Loucy (cell line): ENCODE measurements around the gene SSBP2.

ENCODE experiments used
- H2AFZ ChIP-seq: fragments of 200-600 bp; sonication (generic); 2 replicates; pipeline ENCODE4 v1.6.0; 2016; ENCODE audit warnings: antibody characterized with exemption, mild to moderate bottlenecking, low read length, moderate library complexity
- H3F3A ChIP-seq: fragments of 200-600 bp; 2 replicates; pipeline ENCODE4 v1.6.0; 2016; ENCODE audit warnings: antibody characterized with exemption, low read depth, mild to moderate bottlenecking
- H3K27me3 ChIP-seq: fragments of 200-600 bp; sonication (generic); 2 replicates; pipeline ENCODE4 v1.6.1; 2014; ENCODE audit warnings: low read length, mild to moderate bottlenecking; ENCODE audit not compliant: insufficient read depth, poor library complexity, severe bottlenecking
- H3K36me3 ChIP-seq: fragments of 200-600 bp; sonication (generic); 2 replicates; pipeline ENCODE4 v1.6.1; 2016; ENCODE audit warnings: low read length; ENCODE audit not compliant: insufficient read depth
- H3K4me1 ChIP-seq: fragments of 200-600 bp; sonication (generic); 2 replicates; pipeline ENCODE4 v1.5.1; 2014; ENCODE audit warnings: low read length, mild to moderate bottlenecking; ENCODE audit not compliant: insufficient read depth, poor library complexity, severe bottlenecking
- H3K4me2 ChIP-seq: fragments of 200-600 bp; sonication (generic); 2 replicates; pipeline ENCODE4 v1.6.0; 2014; ENCODE audit warnings: antibody characterized with exemption, low read length, low read depth, mild to moderate bottlenecking; ENCODE audit not compliant: poor library complexity, severe bottlenecking
- H3K4me3 ChIP-seq: fragments of 200-600 bp; sonication (generic); 2 replicates; pipeline ENCODE4 v1.5.1; 2014; ENCODE audit warnings: low read length, mild to moderate bottlenecking, mixed read lengths; ENCODE audit not compliant: poor library complexity, severe bottlenecking
- H3K79me2 ChIP-seq: fragments of 200-600 bp; sonication (generic); 2 replicates; pipeline ENCODE4 v1.6.1; 2014; ENCODE audit warnings: low read length; ENCODE audit not compliant: insufficient read depth
- H3K9ac ChIP-seq: fragments of 200-600 bp; sonication (generic); 2 replicates; pipeline ENCODE4 v1.6.0; 2014; ENCODE audit warnings: mild to moderate bottlenecking, low read depth, low read length, moderate library complexity; ENCODE audit not compliant: poor library complexity, severe bottlenecking
- H3K9me2 ChIP-seq: fragments of 200-600 bp; sonication (generic); replicated peaks from 2 replicates; pipeline ENCODE4 v1.6.1; 2016; ENCODE audit warnings: low read depth, low read length, mixed read lengths
- H3K9me3 ChIP-seq: fragments of 200-600 bp; sonication (generic); 2 replicates; pipeline ENCODE4 v1.6.1; 2014; ENCODE audit warnings: mild to moderate bottlenecking, antibody characterized with exemption, low read length, low read depth; ENCODE audit not compliant: insufficient read depth
- H4K20me1 ChIP-seq: fragments of 200-600 bp; sonication (generic); 2 replicates; pipeline ENCODE4 v1.6.0; 2014; ENCODE audit warnings: antibody characterized with exemption, low read length, mild to moderate bottlenecking; ENCODE audit not compliant: insufficient read depth, poor library complexity, severe bottlenecking
- CTCF ChIP-seq: fragments of 200-600 bp; sonication (generic); conservative IDR thresholded peaks from 2 replicates; pipeline ENCODE4 v1.5.1; 2014; ENCODE audit warnings: mild to moderate bottlenecking, antibody characterized with exemption, low read length
- EZH2phosphoT487 ChIP-seq: fragments of 200-600 bp; IDR thresholded peaks from 2 replicates; pipeline ENCODE4 v1.6.1; 2018; ENCODE audit warnings: antibody characterized with exemption, mild to moderate bottlenecking, moderate library complexity, borderline replicate concordance

SSBP2 gene

GRCh38 chr5:81530919-81531318, 220.0 kb downstream of the SSBP2 start:
- H3K4me1 ChIP-seq = peaks cover 43% of the 10 kb centered on the region
- H3K9ac ChIP-seq = no peak overlapping the region
- no peaks in the 10 kb centered on the region for H3K27me3 ChIP-seq
- peaks cover 3% of the 10 kb centered on the region; the same call in 1 of the 2 replicates for H3K36me3 ChIP-seq
- peaks cover 74% of the 10 kb centered on the region for H3K79me2 ChIP-seq
- H3K9me3 ChIP-seq = no peaks in the 10 kb centered on the region
- peaks cover 12% of the 10 kb centered on the region for H4K20me1 ChIP-seq
- TF ChIP-seq CTCF = no peak
- no peak for TF ChIP-seq EZH2phosphoT487
- H3F3A ChIP-seq = no peaks in the 10 kb centered on the region
- peak overlapping the region; percentile 29 for H3K4me2 ChIP-seq
- no peaks in the 10 kb centered on the region for H3K9me2 ChIP-seq
- no peak overlapping the region for H2AFZ ChIP-seq
- peak overlapping the region; percentile 9 for H3K4me3 ChIP-seq

GRCh38 chr5:81525690-81526089, 225.2 kb downstream of the SSBP2 start:
- Histone ChIP-seq H4K20me1 (peaks cover 2% of the 10 kb centered on the region), H3F3A (no peaks in the 10 kb centered on the region), H2AFZ (no peak overlapping the region), H3K9ac (no peak overlapping the region), H3K27me3 (no peaks in the 10 kb centered on the region), H3K36me3 (peaks cover 3% of the 10 kb centered on the region; the same call in 1 of the 2 replicates), H3K4me1 (peaks cover 36% of the 10 kb centered on the region), H3K79me2 (peaks cover 65% of the 10 kb centered on the region), H3K4me2 (no peak overlapping the region), H3K9me3 (no peaks in the 10 kb centered on the region), H3K4me3 (no peak overlapping the region), H3K9me2 (no peaks in the 10 kb centered on the region)
- TF ChIP-seq CTCF (no peak), EZH2phosphoT487 (no peak)

DNA sequence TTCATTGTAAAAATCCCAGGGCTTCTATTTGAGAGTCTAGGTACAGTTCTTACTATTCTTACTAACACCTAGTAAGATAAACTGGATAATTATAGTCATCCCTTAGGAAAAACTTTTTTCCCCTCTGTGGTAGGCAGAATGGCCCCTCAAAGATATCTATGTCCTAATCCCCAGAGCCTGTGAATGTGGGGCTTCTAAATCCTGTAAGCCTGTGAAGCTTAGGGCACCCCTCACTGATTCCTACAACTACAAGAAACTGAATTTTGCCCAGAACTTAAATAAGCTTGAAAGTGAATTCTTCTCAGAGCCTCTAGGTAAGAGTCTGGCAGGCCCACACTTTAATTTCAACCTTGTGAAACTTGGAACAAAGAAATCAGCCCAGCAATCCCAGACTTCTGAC, 226.9 kb downstream of the SSBP2 start:
- Histone ChIP-seq H3F3A (no peaks in the 10 kb centered on the region), H3K36me3 (peaks cover 3% of the 10 kb centered on the region; the same call in 1 of the 2 replicates), H3K9me3 (no peaks in the 10 kb centered on the region), H3K79me2 (peaks cover 51% of the 10 kb centered on the region), H3K9ac (no peak overlapping the region), H4K20me1 (no peaks in the 10 kb centered on the region), H2AFZ (no peak overlapping the region), H3K4me3 (no peak overlapping the region), H3K9me2 (no peaks in the 10 kb centered on the region), H3K27me3 (no peaks in the 10 kb centered on the region), H3K4me2 (no peak overlapping the region), H3K4me1 (peaks cover 32% of the 10 kb centered on the region)
- no peak for TF ChIP-seq EZH2phosphoT487

GRCh38 chr5:81522571-81522970, 228.3 kb downstream of the SSBP2 start:
- Histone ChIP-seq H3K4me2 (no peak overlapping the region), H3K9ac (no peak overlapping the region), H3K4me3 (no peak overlapping the region), H3K27me3 (no peaks in the 10 kb centered on the region), H3F3A (no peaks in the 10 kb centered on the region), H2AFZ (no peak overlapping the region), H3K4me1 (peaks cover 34% of the 10 kb centered on the region), H3K36me3 (no peaks in the 10 kb centered on the region), H3K9me2 (no peaks in the 10 kb centered on the region), H4K20me1 (no peaks in the 10 kb centered on the region), H3K79me2 (peaks cover 41% of the 10 kb centered on the region), H3K9me3 (no peaks in the 10 kb centered on the region)
- no peak for TF ChIP-seq EZH2phosphoT487
